RWPE1 (cell line): Measurements from ENCODE around the gene PTPRK.

Experiments
- CTCF ChIA-PET: fragments of 350-600 bp; sonication (Branson Sonifier 250); formaldehyde crosslinking; extraction: SDS; loops from one replicate; lab custom pipeline; 2021; lab: Yijun Ruan, JAX
- POLR2A ChIA-PET: fragments of 400-600 bp; formaldehyde crosslinking; extraction: SDS; loops from one replicate; lab custom pipeline; 2020; ENCODE audit warnings: antibody characterized with exemption; ENCODE audit not compliant: low non-redundant PET; lab: Yijun Ruan, JAX
- DNase-seq: peaks from one replicate; pipeline ENCODE4 v3.0.0; 2012; ENCODE audit warnings: low spot score
- H3K27ac ChIP-seq: fragments of 450-650 bp; 2 replicates; pipeline ENCODE4 v1.5.1; 2017
- TF ChIP-seq, protein P1 (sequence below): fragments of 450-650 bp; conservative IDR thresholded peaks from 2 replicates; pipeline ENCODE4 v1.5.1; 2017; ENCODE audit warnings: low read depth, mild to moderate bottlenecking

PTPRK gene

DNA sequence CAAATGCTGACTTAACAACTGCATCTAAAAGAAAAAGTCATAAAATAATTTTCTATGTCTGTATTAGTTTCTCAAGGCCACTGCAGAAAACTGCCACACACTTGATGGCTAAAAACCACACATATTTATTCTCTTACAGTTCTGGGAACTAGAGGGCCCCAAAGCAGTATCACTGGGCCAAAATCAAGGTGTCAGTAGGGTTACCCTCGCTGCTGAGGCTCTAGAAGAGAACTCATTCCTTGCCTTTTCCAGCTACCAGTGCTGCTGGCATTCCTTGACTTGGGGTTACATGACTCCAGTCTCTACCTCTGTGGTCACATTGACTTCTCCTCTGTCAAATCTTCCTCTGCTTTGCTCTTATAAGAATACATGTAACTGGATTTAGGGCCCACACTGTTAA lies 494.9 kb downstream of the PTPRK start:
- no peak overlapping the region for H3K27ac ChIP-seq
- ChIA-PET POLR2A (no interaction called here), CTCF (no interaction called here)
- DNase-seq = no peak
- TF ChIP-seq, protein P1, sequence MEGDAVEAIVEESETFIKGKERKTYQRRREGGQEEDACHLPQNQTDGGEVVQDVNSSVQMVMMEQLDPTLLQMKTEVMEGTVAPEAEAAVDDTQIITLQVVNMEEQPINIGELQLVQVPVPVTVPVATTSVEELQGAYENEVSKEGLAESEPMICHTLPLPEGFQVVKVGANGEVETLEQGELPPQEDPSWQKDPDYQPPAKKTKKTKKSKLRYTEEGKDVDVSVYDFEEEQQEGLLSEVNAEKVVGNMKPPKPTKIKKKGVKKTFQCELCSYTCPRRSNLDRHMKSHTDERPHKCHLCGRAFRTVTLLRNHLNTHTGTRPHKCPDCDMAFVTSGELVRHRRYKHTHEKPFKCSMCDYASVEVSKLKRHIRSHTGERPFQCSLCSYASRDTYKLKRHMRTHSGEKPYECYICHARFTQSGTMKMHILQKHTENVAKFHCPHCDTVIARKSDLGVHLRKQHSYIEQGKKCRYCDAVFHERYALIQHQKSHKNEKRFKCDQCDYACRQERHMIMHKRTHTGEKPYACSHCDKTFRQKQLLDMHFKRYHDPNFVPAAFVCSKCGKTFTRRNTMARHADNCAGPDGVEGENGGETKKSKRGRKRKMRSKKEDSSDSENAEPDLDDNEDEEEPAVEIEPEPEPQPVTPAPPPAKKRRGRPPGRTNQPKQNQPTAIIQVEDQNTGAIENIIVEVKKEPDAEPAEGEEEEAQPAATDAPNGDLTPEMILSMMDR = no peak

DNA sequence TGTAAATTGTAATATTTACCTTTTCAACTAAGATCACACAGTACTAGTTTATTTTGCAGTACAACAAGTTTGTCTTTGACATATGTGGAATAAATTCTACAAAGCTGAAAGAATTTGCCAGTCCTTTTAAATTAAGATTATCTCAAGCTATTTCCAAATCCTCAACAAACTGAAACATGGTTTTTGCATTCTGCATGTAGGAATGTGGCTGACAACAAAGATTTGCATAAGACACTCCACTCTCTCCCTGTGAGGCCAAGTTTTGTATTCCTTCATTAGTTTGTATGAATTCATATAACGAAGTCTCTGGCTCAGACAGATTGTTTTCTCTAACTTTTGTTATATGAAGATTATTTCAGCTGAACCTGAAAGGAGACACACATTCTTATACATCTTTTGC lies 495.4 kb downstream of the PTPRK start:
- CTCF ChIA-PET = no interaction called here
- DNase-seq = no peak
- H3K27ac ChIP-seq = no peak overlapping the region
- TF ChIP-seq, protein P1 = no peak
- POLR2A ChIA-PET = no interaction called here

DNA sequence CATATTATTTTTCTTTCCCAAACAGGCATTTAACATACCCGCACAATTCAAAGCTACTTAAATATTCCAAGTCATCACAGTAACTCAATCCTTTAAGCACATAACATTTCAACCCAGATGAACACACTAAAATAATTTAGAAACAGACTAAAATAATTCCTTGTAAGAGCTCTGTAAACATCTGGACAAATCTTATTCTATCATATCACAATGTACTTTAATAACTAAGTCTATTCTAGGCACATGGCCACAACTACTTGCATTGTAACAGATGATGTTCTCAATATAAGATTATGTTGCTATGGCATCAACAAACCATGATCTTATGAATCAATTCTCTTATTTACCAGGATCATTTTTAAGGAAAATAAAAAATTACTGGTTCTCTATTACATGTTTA lies 496.4 kb downstream of the PTPRK start:
- POLR2A ChIA-PET = no interaction called here
- H3K27ac ChIP-seq = no peak overlapping the region
- TF ChIP-seq, protein P1 = no peak
- no peak for DNase-seq
- CTCF ChIA-PET = no interaction called here

DNA sequence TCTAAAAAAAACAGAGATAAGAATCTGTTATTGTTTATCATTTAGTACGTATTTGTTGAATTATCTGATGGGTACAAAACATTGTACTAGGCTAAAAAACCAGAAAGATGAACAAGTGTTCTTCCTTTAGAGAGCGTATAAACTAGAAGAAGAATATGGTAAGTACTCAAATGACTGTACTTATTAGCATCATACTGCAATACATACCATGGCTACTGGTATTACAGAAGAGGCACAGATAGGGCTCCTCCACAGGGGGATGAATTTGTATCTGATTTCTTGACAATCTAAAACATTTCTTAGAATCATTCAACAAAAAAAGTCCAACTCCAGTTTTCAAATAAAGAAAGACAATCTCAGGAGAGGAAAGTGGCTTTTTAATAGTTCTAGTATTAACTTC lies 501.6 kb downstream of the PTPRK start:
- TF ChIP-seq, protein P1 = no peak
- ChIA-PET CTCF (no interaction called here), POLR2A (no interaction called here)
- no peak overlapping the region for H3K27ac ChIP-seq
- no peak for DNase-seq

GRCh38 chr6:128017288-128017687 lies 503.1 kb downstream of the PTPRK start:
- ChIA-PET CTCF (interaction anchor here (0.6 kb wide), 1 partner anchor 748 kb away, joined by 3 read pairs; no protein-coding TSS in a partner anchor), POLR2A (no interaction called here)
- no peak for DNase-seq
- TF ChIP-seq, protein P1 = no peak
- no peak overlapping the region for H3K27ac ChIP-seq

- ChIA-PET CTCF (interaction anchor here (0.6 kb wide), 1 partner anchor 243 kb away, joined by 4 read pairs; no protein-coding TSS in a partner anchor), POLR2A (no interaction called here)
- H3K27ac ChIP-seq = no peak overlapping the region
- TF ChIP-seq, protein P1 = no peak
- DNase-seq = no peak
Observed at GRCh38 chr6:128007658-128008057, 512.7 kb downstream of the PTPRK start.
